ENCODE results near the gene APC2. TPM values are rescaled to one million over a fixed set of nuclear protein-coding genes. Genes with fewer than 3 reads are reported as not detected.

The APC2 gene
- total RNA-seq, 1 experiment from 2014 or later = 1.4 TPM

GRCh38 chr19:1428738-1429391 lies 21.1 kb upstream of the APC2 start:
- ATAC-seq (no peak), DNase-seq (ENCODE audit: low spot score) (no peak)
- H3K27me3 Mint-ChIP-seq (ENCODE audit: low read depth) = no peaks in the 10 kb centered on the region
- ChIA-PET CTCF (no interaction called here), POLR2A (no interaction called here)
- H3K27ac Mint-ChIP-seq = no peak overlapping the region
- TF ChIP-seq ZNF416 (CRISPR knock-in tag; IDR thresholded peaks at IDR 0.05) (no peak), ARID4B (CRISPR knock-in tag; IDR thresholded peaks at IDR 0.05; ENCODE audit: borderline replicate concordance) (no peak), SMAD3 (CRISPR knock-in tag; IDR thresholded peaks at IDR 0.05; ENCODE audit: borderline replicate concordance) (no peak), CREM (CRISPR knock-in tag; IDR thresholded peaks at IDR 0.05) (no peak), FOXP1 (CRISPR knock-in tag; IDR thresholded peaks at IDR 0.05; ENCODE audit: borderline replicate concordance) (no peak), ZNF317 (CRISPR knock-in tag; IDR thresholded peaks at IDR 0.05; ENCODE audit: borderline replicate concordance, low read depth) (no peak), JAZF1 (CRISPR knock-in tag; IDR thresholded peaks at IDR 0.05) (no peak), SMAD4 (CRISPR knock-in tag; IDR thresholded peaks at IDR 0.05) (no peak), NR3C1 (CRISPR knock-in tag; conservative IDR thresholded peaks at IDR 0.05; ENCODE audit: low read depth) (no peak), ZBTB21 (CRISPR knock-in tag; IDR thresholded peaks at IDR 0.05; ENCODE audit: borderline replicate concordance) (no peak), ATF2 (CRISPR knock-in tag; IDR thresholded peaks at IDR 0.05; ENCODE audit: borderline replicate concordance, low read depth) (no peak), NFATC4 (CRISPR knock-in tag; IDR thresholded peaks at IDR 0.05) (no peak), EMX1 (CRISPR knock-in tag; IDR thresholded peaks at IDR 0.05) (no peak), E2F4 (CRISPR knock-in tag; IDR thresholded peaks at IDR 0.05; ENCODE audit: borderline replicate concordance, low read depth) (no peak), JUN (CRISPR knock-in tag; IDR thresholded peaks at IDR 0.05) (no peak), ZNF121 (CRISPR knock-in tag; IDR thresholded peaks at IDR 0.05) (no peak), NFE2L1 (CRISPR knock-in tag; IDR thresholded peaks at IDR 0.05) (no peak), ZNF671 (CRISPR knock-in tag; IDR thresholded peaks at IDR 0.05) (no peak), ZNF423 (CRISPR knock-in tag; IDR thresholded peaks at IDR 0.05) (no peak)
- H3K9me3 Mint-ChIP-seq = no peaks in the 10 kb centered on the region
- 0 out of 2 replicates have a peak, but pooled peaks cover 3% of the 10 kb centered on the region for H3K4me1 Mint-ChIP-seq
- peaks cover 39% of the 10 kb centered on the region for H3K36me3 Mint-ChIP-seq
- no peak overlapping the region for H3K4me3 Mint-ChIP-seq

GRCh38 chr19:1429750-1430149 lies 20.2 kb upstream of the APC2 start:
- CTCF ChIA-PET = no interaction called here
- POLR2A ChIA-PET = no interaction called here
- TF ChIP-seq E2F1 (CRISPR knock-in tag; IDR thresholded peaks at IDR 0.05) (no peak), EMX1 (CRISPR knock-in tag; IDR thresholded peaks at IDR 0.05) (no peak), NR1H2 (CRISPR knock-in tag; IDR thresholded peaks at IDR 0.05) (no peak), AFF4 (CRISPR knock-in tag; IDR thresholded peaks at IDR 0.05; ENCODE audit: borderline replicate concordance) (no peak)
- TF ChIP-seq, protein P1, sequence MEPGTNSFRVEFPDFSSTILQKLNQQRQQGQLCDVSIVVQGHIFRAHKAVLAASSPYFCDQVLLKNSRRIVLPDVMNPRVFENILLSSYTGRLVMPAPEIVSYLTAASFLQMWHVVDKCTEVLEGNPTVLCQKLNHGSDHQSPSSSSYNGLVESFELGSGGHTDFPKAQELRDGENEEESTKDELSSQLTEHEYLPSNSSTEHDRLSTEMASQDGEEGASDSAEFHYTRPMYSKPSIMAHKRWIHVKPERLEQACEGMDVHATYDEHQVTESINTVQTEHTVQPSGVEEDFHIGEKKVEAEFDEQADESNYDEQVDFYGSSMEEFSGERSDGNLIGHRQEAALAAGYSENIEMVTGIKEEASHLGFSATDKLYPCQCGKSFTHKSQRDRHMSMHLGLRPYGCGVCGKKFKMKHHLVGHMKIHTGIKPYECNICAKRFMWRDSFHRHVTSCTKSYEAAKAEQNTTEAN (CRISPR knock-in tag; IDR thresholded peaks at IDR 0.05) = no peak

More at GRCh38 chr19:1429750-1430149, 20.2 kb upstream of the APC2 start:
- no peak for ATAC-seq
- Mint-ChIP-seq H3K27ac (no peak overlapping the region), H3K4me1 (0 out of 2 replicates have a peak, but pooled peaks cover 3% of the 10 kb centered on the region), H3K4me3 (no peak overlapping the region), H3K36me3 (peaks cover 38% of the 10 kb centered on the region), H3K27me3 (ENCODE audit: low read depth) (no peaks in the 10 kb centered on the region), H3K9me3 (no peaks in the 10 kb centered on the region)
- DNase-seq (ENCODE audit: low spot score) = no peak

Measured in WTC11 (cell line).